ENCODE results near the gene SLC25A34. TPM values are rescaled to one million over a fixed set of nuclear protein-coding genes. Genes with fewer than 3 reads are reported as not detected.
"Not testable (repeated sequence)": the region's sequence is repeated elsewhere in the genome, so short reads cannot be mapped to it uniquely, and the experiment has no call there.

SLC25A34 gene
- 1 to 10 TPM; 2.1 to 7.1 (median 4.6) TPM for polyA plus RNA-seq (ENCODE audit: insufficient read length in 10 of 10)
- long read RNA-seq, donor 1: 0 reads
- long read RNA-seq, donor 2: 0 reads
- long read RNA-seq, donor 3: 0 reads
- long read RNA-seq, donor 4: 0 reads
- long read RNA-seq, donor 5: 0 reads
- long read RNA-seq, donor 6, partial matches to known transcripts: 0 of 1 reads
- long read RNA-seq, donor 6, other reads (novel, unspliced or antisense): 0 of 1 reads
- long read RNA-seq, donor 7: 0 reads
- long read RNA-seq, donor 8: 0 reads
- long read RNA-seq, donor 9: 0 reads

DNA sequence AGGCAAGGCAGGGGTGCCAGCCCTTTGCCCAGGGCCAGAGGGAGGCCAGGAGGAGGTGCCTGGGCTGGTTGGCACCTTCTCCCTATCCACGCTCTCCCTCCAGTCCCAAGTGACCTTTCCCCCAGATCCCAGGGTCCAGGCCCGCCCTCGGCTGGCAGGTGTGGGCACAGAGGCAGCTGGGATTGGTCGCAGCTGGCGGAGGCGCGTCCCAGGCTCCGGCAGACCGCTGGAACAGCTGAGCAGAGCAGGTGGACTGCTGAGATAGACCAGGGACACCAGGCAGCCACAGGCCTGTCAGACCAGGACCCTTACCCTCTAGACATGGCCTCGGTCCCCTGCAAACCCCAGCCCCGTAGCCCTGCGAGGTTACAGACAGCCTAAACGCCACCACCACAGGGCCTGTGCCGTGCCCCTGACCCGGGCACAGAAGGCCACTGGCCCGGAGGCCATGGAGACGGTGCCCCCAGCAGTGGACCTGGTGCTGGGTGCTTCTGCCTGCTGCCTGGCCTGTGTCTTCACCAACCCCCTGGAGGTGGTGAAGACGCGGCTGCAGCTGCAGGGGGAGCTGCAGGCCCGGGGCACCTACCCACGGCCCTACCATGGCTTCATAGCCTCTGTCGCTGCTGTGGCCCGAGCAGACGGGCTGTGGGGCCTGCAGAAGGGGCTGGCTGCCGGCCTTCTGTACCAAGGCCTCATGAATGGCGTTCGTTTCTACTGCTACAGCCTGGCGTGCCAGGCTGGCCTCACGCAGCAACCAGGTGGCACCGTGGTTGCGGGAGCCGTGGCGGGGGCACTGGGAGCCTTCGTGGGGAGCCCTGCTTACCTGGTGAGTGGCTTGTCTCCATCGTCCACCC is at the start of gene SLC25A34:
Gene SLC25A34, plus strand, starts transcription at position 221 of the 854 bp plus-strand sequence. Its CDS starts 228 bp downstream, at position 449.
- peak; percentile 71 to 77 (median 71) for DNase-seq

DNA sequence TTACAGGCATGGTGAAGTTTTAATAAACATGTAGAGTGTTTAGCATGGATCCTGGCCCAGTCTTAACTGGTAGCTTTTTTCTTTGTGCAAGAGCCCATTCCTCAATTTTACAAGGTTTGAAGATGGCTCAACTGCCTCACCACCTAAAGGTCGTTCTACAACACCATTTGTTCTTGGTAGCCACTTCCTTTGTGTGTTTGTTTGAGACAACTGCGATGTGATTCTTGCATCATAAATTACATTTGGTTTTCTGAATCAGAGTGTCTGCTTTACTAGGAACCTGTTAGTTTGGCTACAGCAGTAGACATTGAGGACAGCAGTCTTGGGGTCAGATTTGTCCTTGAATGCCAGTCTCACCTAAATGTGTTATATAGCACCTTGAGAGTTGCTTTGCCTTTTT is 48.6 kb upstream of the SLC25A34 start:
- DNase-seq: no peak

DNA sequence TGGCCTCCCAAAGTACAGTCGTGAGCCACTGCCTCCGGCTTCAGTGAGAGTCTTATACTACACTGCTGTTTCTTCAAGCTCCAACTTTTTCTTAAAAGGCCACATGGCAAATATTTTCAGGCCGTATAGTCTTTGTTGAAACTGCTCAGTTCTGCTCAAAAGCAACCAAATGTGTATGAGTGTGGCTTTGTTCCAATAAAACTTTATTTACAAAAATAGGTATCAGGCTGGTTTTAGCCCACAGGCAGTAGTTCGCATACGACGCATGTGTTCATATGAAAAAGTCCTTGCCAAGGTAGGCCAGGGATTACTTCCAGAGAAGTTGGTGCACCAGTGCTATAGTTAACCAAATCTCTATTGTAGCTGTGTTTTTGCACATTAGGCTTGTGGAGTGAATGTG is 45.7 kb upstream of the SLC25A34 start:
- no peak for DNase-seq

DNA sequence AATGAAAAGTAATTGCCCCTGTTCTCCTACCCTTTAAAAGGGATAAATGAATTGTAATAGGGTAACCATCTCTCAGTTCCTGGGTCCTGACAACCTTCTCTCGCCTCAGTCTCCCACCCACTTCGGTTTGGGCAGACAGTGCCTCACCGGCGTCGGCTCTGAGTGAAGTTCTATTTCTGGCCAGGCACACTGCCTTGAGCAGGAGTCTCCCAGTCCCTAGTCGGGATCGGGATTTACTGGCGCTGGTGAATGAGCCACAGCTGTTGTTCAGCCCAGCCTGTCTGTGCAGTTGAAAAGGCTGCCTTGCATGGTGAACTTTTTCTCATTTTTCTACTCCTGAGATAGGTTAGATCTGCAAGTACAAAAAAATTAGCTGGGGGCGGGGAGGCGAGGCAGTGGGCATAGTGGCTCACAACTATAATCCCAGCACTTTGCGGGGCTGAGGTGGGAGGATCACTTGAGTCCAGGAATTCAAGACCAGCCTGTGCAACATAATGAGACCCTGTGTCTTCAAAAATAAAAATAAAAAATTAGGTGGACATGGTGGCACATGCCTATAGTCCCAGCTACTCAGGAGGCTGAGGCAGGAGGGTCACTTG is 44.5 kb upstream of the SLC25A34 start:
- peak in 2 of 3 donors; percentile 49 to 67 for DNase-seq

DNA sequence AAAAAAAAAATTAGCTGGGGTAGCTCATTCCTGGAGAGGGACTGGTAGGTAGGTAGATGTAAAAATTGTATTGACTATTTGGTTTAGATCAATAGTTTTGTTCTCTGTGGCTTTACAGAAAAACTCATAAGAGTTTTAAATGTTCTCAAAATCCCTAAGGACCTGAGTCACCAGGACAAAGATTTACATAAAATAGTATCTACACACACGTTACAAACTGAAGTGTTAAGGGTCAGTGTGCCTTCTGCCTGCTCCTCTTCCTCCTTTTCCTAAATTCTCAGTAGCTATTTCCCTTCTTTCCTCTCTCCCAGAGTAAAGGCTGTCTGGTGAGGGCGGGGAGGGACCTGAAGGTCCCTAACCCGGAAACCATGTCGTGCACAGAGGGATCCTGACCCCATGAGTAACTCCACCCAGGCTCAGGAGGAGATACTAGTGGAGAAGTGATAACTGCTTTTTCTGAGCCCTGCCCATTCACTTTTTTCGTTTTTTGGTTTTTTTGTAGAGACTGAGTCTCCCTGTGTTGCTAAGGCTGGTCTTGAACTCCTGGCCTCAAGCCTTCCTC is 43.9 kb upstream of the SLC25A34 start:
- no peak for DNase-seq

DNA sequence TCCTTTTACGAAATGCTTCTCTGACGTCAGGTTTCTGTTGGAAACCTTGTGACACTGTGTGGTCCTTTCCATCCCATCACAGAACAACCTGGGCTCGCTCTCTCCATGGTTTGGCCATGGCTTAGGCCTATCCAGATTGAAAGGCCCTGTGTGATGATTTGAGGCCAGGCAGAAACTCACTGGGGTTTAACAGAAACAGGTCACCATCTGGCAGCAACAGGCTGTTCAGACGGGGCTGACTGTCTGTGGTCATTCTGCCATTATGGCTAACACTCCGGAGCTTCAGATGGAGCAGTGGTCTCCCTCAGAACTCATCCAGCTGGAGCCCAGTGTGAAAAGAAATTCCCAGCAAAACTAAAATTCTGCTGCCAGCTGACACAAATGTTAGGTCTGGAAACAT is 42.7 kb upstream of the SLC25A34 start:
- DNase-seq: no peak

DNA sequence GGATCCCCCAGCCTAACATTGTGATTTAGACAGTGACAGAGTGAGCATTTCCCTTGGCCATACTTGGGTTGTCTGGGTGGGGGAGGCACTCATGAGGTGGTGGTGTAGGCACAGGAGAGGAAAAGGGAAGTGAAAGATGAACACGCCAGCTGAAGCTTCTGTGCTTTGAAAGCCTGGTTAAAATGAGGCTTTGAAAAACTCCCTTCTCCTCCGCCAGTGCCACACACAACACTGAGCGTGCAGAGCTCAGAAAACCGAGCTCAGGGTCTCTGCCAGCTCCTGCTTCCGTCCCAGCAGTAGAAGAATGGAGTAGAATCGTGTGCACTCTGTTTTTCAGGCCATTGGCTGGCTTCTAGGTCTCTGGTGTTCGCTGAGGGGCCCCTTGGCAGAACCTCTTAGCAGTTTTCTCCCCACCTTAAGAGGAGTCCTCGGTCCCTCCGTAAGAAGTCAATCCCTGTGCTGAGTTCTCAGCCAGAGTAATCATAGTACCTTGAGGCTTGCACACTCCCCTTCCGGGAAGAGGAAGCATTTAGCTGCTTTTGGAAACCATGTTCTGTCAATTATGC is 39.0 kb upstream of the SLC25A34 start:
- peak in 1 of 3 donors; percentile 42 for DNase-seq

DNA sequence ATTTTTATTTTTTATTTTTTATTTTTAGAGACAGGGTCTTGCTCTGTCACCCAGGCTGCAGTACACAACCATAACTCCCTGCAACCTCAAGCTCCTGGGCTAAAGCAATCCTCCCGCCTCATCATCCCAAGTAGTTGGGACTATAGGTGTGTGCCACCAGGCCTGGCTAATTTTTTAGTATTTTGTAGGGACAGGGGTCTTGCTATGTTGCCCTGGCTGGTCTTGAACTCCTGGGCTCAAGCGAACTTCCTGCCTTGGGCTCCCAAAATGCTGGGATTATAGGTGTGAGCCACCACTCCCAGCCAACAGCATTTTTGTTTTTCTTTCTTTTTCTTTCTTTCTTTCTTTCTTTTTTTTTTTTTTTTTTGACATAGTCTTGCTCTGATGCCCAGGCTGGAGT is 37.9 kb upstream of the SLC25A34 start:
- DNase-seq: no peak

DNA sequence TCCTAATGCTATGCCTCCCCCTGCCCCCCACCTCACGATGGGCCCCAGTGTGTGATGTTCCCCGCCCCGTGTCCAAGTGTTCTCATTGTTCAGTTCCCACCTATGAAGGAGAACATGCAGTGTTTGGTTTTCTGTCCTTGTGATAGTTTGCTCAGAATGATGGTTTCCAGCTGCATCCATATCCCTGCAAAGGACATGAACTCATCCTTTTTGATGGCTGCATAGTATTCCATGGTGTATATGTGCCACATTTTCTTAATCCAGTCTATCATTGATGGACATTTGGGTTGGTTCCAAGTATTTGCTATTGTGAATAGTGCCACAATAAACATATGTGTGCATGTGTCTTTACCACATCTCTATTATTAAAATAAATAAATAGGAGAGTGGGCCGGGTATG is 36.7 kb upstream of the SLC25A34 start:
- DNase-seq: not testable (repeated sequence)

DNA sequence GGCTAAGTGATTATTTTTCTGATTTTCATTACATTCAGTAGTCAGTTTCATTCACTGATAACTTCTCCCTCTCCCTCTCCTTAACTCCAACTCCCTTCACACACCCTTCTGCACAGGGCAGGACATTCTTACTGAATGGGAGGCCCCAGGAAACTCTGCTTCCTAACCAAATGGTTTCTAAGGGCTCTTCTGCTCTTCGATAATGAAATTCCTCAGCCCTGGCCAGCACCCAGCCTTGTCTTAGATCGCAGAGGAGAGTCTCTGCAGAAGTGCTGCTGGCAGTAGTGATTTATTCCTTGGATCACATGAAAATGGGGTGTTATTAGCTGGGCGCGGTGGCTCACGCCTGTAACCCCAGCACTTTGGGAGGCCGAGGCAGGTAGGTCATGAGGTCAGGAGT is 35.5 kb upstream of the SLC25A34 start:
- no peak for DNase-seq

DNA sequence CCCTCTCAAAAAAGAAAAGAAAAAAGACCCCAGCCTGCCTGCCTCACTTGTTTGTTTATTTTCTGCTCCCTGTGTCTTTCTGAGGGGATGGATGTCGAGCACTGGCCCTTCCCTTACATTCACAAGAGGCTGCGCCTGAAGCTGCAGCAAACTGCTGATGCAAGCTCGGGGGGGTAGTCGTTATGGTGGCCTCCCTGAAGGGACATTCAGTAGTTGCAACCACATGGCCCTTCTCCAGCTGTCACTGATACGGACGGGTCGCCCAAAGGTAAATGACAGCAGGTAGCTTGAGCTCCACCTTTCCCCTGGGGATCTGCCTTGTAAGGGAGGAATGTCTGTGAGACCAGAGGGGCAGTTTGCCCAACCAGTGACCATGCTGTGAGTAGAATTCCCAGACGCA is 34.3 kb upstream of the SLC25A34 start:
- no peak for DNase-seq

DNA sequence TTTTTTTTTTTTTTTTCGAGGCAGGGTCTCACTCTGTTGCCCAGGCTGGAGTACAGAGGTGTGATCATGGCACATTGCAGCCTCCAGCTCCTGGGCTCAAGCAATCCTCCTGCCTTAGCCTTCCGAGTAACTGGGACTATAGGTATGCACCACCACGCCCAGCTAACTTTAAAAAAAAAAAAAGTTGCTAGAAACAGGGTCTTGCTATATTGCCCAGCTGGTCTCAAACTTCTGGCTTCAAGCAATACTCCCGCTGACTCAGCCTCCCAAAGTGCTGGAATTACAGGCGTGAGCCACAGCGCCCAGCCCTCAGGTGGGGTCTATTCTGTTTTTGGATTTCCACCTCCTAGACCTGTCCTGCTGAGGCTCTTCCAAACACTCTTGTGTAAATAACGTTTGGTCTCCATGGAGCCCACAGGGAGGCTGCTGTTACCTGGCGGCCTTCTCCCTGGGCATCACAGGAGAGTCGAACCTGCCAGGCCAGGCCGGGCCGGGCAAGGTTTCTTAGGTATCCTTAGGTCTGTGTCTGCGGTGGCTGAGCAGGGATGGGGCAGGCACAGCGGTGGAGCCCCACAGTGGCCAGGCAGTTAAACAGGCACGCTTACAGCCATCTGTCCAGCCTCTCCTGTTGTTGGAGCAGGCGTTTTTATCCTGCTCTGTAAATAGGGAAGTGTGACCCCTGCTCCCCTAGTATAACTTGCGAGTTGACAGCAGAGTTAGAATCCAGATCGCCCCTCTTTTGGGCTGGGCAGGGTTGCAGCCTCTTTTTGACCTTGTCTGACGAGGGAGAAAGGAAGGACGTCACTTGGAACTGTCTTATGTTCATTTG is 33.1 kb upstream of the SLC25A34 start:
- DNase-seq: no peak

DNA sequence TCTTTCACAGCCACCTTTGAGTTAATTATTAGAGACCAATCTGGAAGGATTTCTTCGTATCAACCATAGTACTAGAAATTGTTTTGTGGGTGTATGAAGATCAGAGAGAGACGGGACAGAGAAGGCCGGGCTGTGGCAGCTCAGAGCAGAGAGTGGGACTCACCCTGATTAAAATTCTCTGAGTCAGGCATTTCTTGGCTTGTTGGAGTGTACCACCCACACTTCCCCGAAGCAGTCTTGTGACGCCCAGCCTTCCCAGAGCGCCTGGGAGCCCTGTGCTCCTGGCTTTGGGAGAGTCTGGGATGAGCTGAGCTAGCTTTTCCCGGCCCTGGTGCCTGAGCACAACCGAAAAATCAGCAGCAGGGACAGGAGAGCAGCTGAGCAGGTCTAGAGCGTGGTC is 32.5 kb upstream of the SLC25A34 start:
- peak; percentile 71 to 77 (median 73) for DNase-seq

DNA sequence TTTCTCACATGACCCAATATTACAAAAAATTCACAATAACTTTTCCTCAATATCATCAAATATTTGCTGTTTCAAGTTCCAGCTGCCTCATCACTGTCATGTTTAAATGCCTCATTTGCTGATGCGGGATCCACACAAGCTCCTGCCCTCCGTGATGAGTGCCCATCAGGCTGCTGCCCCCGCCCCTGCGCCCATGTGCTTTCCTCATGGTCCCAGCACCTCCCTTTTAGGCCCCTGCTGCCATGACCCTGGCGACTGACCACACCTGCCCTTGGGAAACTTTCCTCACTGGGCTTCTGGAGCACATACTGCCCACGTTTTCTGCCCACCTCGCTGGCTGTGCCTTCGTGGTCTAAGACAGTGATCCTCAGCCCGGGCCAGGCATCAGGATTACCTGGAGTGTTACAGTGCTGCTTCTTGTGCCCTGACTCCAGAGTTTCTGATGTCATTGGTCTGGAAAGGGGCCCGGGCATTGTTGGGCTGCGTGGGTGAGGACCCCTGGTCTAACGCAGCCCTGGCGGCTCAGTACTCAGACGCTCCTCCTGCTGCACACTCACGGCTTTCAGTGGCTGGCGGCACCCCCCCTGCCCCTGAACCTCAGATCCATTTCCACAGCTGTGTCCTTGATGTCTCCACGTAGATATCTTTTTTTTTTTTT is 31.4 kb upstream of the SLC25A34 start:
- no peak for DNase-seq

DNA sequence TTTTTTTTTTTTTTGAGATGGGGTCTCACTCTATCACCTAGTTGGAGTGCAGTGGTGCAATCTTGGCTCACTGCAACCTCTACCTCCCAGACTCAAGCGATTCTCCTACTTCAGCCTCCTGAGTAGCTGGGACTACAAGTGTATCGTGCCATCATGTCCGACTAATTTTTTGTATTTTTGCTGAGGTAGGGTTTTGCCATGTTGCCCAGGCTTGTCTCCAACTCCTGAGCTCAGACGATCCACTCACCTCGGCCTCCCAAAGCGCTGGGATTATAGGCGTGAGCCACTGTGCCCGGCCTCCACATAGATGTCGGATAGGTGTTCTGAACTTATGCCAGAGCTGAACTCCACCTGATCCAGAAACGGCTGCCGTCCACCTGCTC is 30.9 kb upstream of the SLC25A34 start:
- DNase-seq: no peak

DNA sequence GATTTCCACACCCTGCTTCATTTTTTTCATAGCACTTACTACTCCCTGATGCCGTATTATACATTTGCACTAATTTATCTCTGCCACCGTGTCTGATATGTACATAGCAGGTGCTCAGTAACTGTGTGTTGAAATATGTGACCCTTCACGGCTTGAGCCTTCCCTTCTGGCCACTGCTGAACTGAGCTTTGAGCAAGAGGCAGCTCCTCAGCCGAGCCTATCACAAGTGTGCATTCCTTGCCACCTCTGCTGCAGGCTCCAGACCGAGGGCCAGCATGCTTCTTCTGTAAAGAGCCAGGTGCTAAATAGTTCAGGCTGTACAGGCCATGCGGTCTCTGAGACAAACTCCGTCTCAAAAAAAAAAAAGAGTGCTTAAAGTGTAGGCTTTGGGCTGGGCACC is 29.3 kb upstream of the SLC25A34 start:
- DNase-seq: no peak

DNA sequence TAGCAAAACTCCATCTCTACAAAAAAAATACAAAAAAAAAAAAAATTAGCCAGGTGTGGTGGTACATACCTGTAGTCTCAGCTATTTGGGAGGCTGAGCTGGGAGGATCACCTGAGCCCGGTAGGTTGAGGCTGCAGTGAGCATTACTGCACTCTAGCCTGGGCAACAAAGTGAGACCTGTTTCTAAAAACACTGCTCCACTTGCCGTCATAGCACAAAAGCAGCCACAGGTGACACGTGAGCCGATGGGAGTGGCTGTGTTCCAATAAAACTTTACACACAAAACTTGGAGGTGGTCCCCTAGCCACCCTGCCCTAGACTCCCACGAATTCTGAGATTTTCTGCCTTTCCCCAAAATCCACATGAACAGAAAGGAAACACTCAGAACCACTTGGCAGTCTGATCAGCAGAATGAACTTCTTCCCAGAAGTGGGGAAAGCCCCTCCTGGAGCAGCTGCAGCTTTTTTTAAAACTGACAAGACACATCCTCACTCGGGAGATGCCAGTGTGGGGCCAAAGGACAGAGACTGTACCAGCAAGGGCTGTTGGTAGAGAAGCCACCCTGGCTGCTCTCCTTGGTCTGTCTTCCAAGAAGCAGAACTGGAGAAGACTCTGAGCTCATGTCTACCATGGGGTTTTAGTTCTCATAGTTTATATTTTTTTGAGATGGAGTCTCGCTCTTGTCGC is 28.7 kb upstream of the SLC25A34 start:
- no peak for DNase-seq

DNA sequence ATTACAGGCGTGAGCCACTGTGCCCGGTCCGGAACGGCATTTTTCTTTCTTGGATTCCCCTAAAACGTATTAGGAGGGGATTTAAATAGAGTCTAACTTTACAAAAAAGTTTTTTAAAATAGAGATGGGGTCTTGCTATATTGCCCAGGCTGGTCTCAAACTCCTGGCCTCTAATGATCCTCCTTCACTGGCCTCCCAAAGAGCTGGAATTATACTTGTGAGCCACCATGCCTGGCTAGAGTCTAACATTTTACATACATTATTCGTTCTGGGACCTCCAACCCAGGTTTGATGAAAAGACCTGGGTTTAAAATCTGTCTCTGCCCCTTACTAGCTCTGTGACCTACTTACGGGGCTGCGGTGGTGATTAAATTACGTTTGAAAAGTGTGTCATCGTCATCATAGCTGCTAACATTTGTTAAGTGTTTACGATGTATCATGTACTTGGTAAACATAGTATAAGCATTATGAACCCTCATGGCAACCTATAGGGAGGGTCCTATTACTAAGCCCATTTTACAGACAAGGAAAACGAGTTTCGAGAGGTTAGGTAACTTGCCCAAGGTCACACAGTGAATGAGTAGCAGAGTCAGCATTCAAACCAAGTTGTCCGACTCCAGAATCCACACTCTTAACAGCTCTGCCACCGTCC is 27.4 kb upstream of the SLC25A34 start:
- DNase-seq: no peak

DNA sequence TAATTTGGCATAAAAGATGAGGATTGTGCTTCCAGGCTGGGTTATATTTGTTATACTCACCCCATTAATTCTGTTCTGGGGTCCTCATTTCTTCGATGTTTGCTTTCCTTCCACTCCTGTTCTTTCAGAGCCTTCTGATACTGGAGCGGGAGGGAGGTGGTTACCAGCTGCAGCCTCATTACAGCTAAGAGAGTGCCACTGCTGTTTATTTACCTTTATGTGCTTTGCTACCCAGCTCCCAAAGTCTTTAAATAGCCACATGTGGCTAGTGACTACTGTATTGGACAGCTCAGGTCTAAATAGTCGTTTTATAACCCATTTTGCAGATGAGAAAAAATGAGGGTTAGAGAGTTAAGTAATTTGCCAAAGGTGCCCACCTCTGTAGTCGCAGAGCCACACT is 26.8 kb upstream of the SLC25A34 start:
- DNase-seq: no peak

DNA sequence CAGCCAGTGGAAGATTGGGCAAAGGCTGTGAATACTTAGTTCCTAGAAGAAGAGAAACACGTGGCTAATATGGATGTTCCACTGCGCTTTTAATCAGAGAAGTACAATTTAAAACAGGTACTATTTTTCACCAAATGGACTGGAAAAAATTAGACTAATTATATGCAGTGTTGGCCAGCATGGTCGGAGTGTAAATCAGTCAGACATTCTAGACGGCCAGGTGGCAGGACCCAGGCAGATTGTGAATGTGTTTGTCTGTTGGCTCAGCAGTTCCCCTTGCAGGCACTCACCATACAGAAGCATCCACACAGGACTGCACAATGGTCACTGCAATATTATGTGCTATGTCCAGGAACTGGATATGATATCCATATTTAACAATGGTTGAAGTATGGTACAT is 23.9 kb upstream of the SLC25A34 start:
- no peak for DNase-seq

All from muscle of back (tissue), 13 donors.